ENCODE measurements around the gene CAND1.

GRCh38 chr12:67284561-67284960 is 15.4 kb downstream of the CAND1 start:
- TF ChIP-seq CTCF (conservative IDR thresholded peaks at IDR 0.05) (no peak), ZFX (IDR thresholded peaks at IDR 0.05) (no peak)

Measured in C4-2B (cell line).